K562 (cell line): ENCODE measurements around the gene TUBB2A. TPM values are rescaled to one million over a fixed set of nuclear protein-coding genes. Genes with fewer than 3 reads are reported as not detected.

Source experiments
- ARID1B ChIP-seq: fragments of 450-650 bp; IDR thresholded peaks from 2 replicates; pipeline ENCODE4 v1.6.1; 2016; ENCODE audit warnings: antibody characterized with exemption, mild to moderate bottlenecking, inconsistent platforms
- ATF2 ChIP-seq: sonication (generic); formaldehyde crosslinking; IDR thresholded peaks from 2 replicates; pipeline ENCODE4 v1.8.1; 2022; ENCODE audit warnings: missing genetic modification reagents
- CTCFL ChIP-seq: IDR thresholded peaks from 2 replicates; pipeline ENCODE4 v1.6.1; 2011; ENCODE audit warnings: borderline replicate concordance, low read depth, mild to moderate bottlenecking, moderate library complexity, low read length; ENCODE audit not compliant: insufficient read depth, poor library complexity, severe bottlenecking
- EHMT2 ChIP-seq: fragments of 450-650 bp; IDR thresholded peaks from 2 replicates; pipeline ENCODE4 v1.6.1; 2018; ENCODE audit warnings: antibody characterized with exemption
- GTF3C2 ChIP-seq: IDR thresholded peaks from 3 replicates; pipeline ENCODE4 v1.6.1; 2011; ENCODE audit warnings: borderline replicate concordance, mild to moderate bottlenecking, moderate library complexity; ENCODE audit not compliant: insufficient read length; ENCODE audit errors: extremely low read depth
- KHSRP ChIP-seq: fragments of 450-650 bp; IDR thresholded peaks from 2 replicates; pipeline ENCODE4 v1.6.1; 2017
- MCM3 ChIP-seq: fragments of 450-650 bp; IDR thresholded peaks from 2 replicates; pipeline ENCODE4 v1.6.1; 2016
- PBX2 ChIP-seq, 2 experiments: IDR thresholded peaks in 1 of 2; conservative IDR thresholded peaks in 1 of 2; 2 replicates each; pipeline ENCODE4 v1.6.1; 2016; ENCODE audit warnings: low read depth in 2 of 2, mild to moderate bottlenecking in 1 of 2, missing compliant biosample characterization in 1 of 2, missing genetic modification characterization in 1 of 2, moderate library complexity in 1 of 2
- PTTG1 ChIP-seq: fragments of 450-650 bp; IDR thresholded peaks from 2 replicates; pipeline ENCODE4 v1.6.1; 2016; ENCODE audit warnings: low read depth, mild to moderate bottlenecking, missing genetic modification characterization, missing compliant biosample characterization
- PURB ChIP-seq: sonication (generic); formaldehyde crosslinking; IDR thresholded peaks from 2 replicates; pipeline ENCODE4 v1.9.0; 2021; ENCODE audit warnings: low read depth, mild to moderate bottlenecking, missing genetic modification reagents
- RBM22 ChIP-seq: fragments of 200-400 bp; formaldehyde crosslinking; IDR thresholded peaks from 2 replicates; pipeline ENCODE4 v1.6.1; 2018; ENCODE audit warnings: low read length, low read depth; ENCODE audit not compliant: poor library complexity, severe bottlenecking
- ZNF143 ChIP-seq: sonication (generic); formaldehyde crosslinking; IDR thresholded peaks from 2 replicates; pipeline ENCODE4 v1.9.0; 2022; ENCODE audit warnings: mild to moderate bottlenecking, missing genetic modification reagents
- ZNF280B ChIP-seq: fragments of 250-450 bp; sonication (Bioruptor Pico); IDR thresholded peaks from 2 replicates; pipeline ENCODE4 v1.5.1; 2021; ENCODE audit warnings: mild to moderate bottlenecking
- ZNF408 ChIP-seq: fragments of 250-450 bp; sonication (Bioruptor Pico); IDR thresholded peaks from 2 replicates; pipeline ENCODE4 v1.4.0; 2020; ENCODE audit warnings: low read depth, mild to moderate bottlenecking, moderate library complexity
- ZNF41 ChIP-seq: fragments of 250-450 bp; sonication (Bioruptor Pico); conservative IDR thresholded peaks from 2 replicates; pipeline ENCODE4 v1.4.0; 2020; ENCODE audit warnings: mild to moderate bottlenecking
- ZNF707 ChIP-seq: fragments of 250-450 bp; sonication (Bioruptor Pico); conservative IDR thresholded peaks from 2 replicates; pipeline ENCODE4 v1.8.0; 2022; ENCODE audit warnings: inconsistent platforms, mild to moderate bottlenecking, moderate library complexity
- polyA plus RNA-seq, 8 experiments: library from polyadenylated mRNA; depleted of rRNA in 4 of 8; stranded (reverse) in 5 of 8; unstranded in 3 of 8; fragments of >200 nt; fragmentation: Nextera tagmentation in 2 of 8; fragmentation: Illumina TruSeq in 1 of 8; extraction: Ambion mirVana in 2 of 8; extraction: Trizol in 1 of 8; gene quantifications; 2 replicates each; pipeline versions ENCODE4 v1.2.1 to v1.2.3, GENCODE V29; 2011 to 2014; ENCODE audit warnings: inconsistent platforms in 1 of 8, missing spikeins in 1 of 8
- total RNA-seq, 7 experiments: library from RNA; depleted of rRNA in 6 of 7; stranded (reverse); fragments of >200 nt in 6 of 7; fragmentation: Illumina TruSeq in 2 of 7; extraction: Trizol in 2 of 7; gene quantifications; 2 replicates each; pipeline versions ENCODE4 v1.2.1 to v1.2.3, GENCODE V29; 2011 to 2021; ENCODE audit warnings: low replicate concordance in 1 of 7

TUBB2A gene
- total and polyA plus RNA-seq, 9 of the 15 experiments (the other 6 are each of a cell fraction or from before 2014, with no cell fraction given) = 3.6 to 92.1 (median 45.6) TPM

- TF ChIP-seq GTF3C2 (no peak), ARID1B (peak; percentile 18), ATF2 (CRISPR knock-in tag) (no peak), ZNF143 (CRISPR knock-in tag) (no peak), RBM22 (peak; percentile 72), KHSRP (no peak), PTTG1 (tag) (no peak), PBX2 (CRISPR knock-in tag; IDR thresholded peaks at IDR 0.05; ENCODE audit: low read depth) (no peak), PBX2 (tag; conservative IDR thresholded peaks at IDR 0.05; ENCODE audit: low read depth) (no peak), PURB (CRISPR knock-in tag) (no peak), ZNF408 (CRISPR knock-in tag) (no peak), ZNF280B (CRISPR knock-in tag) (no peak), ZNF707 (CRISPR knock-in tag) (no peak), ZNF41 (CRISPR knock-in tag) (peak; percentile 60; the same call in 1 of the 2 replicates), EHMT2 (no peak), MCM3 (no peak), CTCFL (peak; percentile 92)
Measured at GRCh38 chr6:3162565-3163247, 5.4 kb upstream of the TUBB2A start (continued).
